ENCODE data around the gene DYDC1. TPM values are rescaled to one million over a fixed set of nuclear protein-coding genes. Genes with fewer than 3 reads are reported as not detected.

Gene DYDC1
- total RNA-seq, 4 donors from 2014 or later = not detected

GRCh38 chr10:80380185-80380584, 23.6 kb upstream of the DYDC1 start:
- no peak overlapping the region for H3K4me3 ChIP-seq
- no peaks in the 10 kb centered on the region for H3K4me1 ChIP-seq
- H3K9me3 ChIP-seq = no peaks in the 10 kb centered on the region
- TF ChIP-seq POLR2AphosphoS5 (IDR thresholded peaks at IDR 0.05) (no peak), CTCF (IDR thresholded peaks at IDR 0.05) (no peak), POLR2A (IDR thresholded peaks at IDR 0.05) (no peak), EP300 (IDR thresholded peaks at IDR 0.05) (no peak)
- no peak overlapping the region for H3K27ac ChIP-seq
- H3K27me3 ChIP-seq = no peaks in the 10 kb centered on the region
- WGBS = 88% methylated on average over 4 of the region's 4 CpGs
- DNase-seq (ENCODE audit: low spot score in 2 of 2) = no peak
- H3K36me3 ChIP-seq = no peaks in the 10 kb centered on the region

- no peak overlapping the region for H3K4me3 ChIP-seq
- WGBS = 28% methylated on average over 3 of the region's 3 CpGs
- TF ChIP-seq POLR2AphosphoS5 (IDR thresholded peaks at IDR 0.05) = no peak
- no peak for TF ChIP-seq EP300 (IDR thresholded peaks at IDR 0.05)
- TF ChIP-seq CTCF (IDR thresholded peaks at IDR 0.05) = no peak
- TF ChIP-seq POLR2A (IDR thresholded peaks at IDR 0.05) = no peak
- no peaks in the 10 kb centered on the region for H3K9me3 ChIP-seq
- no peak overlapping the region for H3K27ac ChIP-seq
- no peaks in the 10 kb centered on the region for H3K27me3 ChIP-seq
- H3K4me1 ChIP-seq = no peaks in the 10 kb centered on the region
- H3K36me3 ChIP-seq = no peaks in the 10 kb centered on the region
- DNase-seq (ENCODE audit: low spot score in 2 of 2) = no peak
Observed at GRCh38 chr10:80379701-80380100, 23.1 kb upstream of the DYDC1 start.

- TF ChIP-seq POLR2A (IDR thresholded peaks at IDR 0.05) = no peak
- TF ChIP-seq POLR2AphosphoS5 (IDR thresholded peaks at IDR 0.05) = no peak
- no peak for TF ChIP-seq CTCF (IDR thresholded peaks at IDR 0.05)
- no peak for TF ChIP-seq EP300 (IDR thresholded peaks at IDR 0.05)
- WGBS = 72% methylated on average over 2 of the region's 2 CpGs
- H3K4me3 ChIP-seq = no peak overlapping the region
- no peak overlapping the region for H3K27ac ChIP-seq
- H3K27me3 ChIP-seq = no peaks in the 10 kb centered on the region
- DNase-seq (ENCODE audit: low spot score in 2 of 2) = no peak
- no peaks in the 10 kb centered on the region for H3K4me1 ChIP-seq
- no peaks in the 10 kb centered on the region for H3K9me3 ChIP-seq
- no peaks in the 10 kb centered on the region for H3K36me3 ChIP-seq
Observed at GRCh38 chr10:80373502-80373901, 16.9 kb upstream of the DYDC1 start.

GRCh38 chr10:80372675-80373074, 16.1 kb upstream of the DYDC1 start:
- Histone ChIP-seq H3K4me1 (no peaks in the 10 kb centered on the region), H3K27ac (no peak overlapping the region), H3K4me3 (no peak overlapping the region), H3K27me3 (no peaks in the 10 kb centered on the region), H3K9me3 (peaks cover 5% of the 10 kb centered on the region), H3K36me3 (no peaks in the 10 kb centered on the region)
- DNase-seq (ENCODE audit: low spot score in 2 of 2) = no peak
- WGBS = 79% methylated on average over 5 of the region's 5 CpGs
- TF ChIP-seq CTCF (IDR thresholded peaks at IDR 0.05) = no peak

GRCh38 chr10:80371467-80371866, 14.9 kb upstream of the DYDC1 start:
- WGBS = 56% methylated on average over 6 of the region's 6 CpGs
- no peak for DNase-seq (ENCODE audit: low spot score in 2 of 2)
- Histone ChIP-seq H3K4me1 (no peaks in the 10 kb centered on the region), H3K9me3 (peaks cover 14% of the 10 kb centered on the region), H3K27me3 (no peaks in the 10 kb centered on the region), H3K27ac (no peak overlapping the region), H3K36me3 (no peaks in the 10 kb centered on the region), H3K4me3 (no peak overlapping the region)
- TF ChIP-seq POLR2A (IDR thresholded peaks at IDR 0.05) (no peak), CTCF (IDR thresholded peaks at IDR 0.05) (no peak), EP300 (IDR thresholded peaks at IDR 0.05) (no peak), POLR2AphosphoS5 (IDR thresholded peaks at IDR 0.05) (no peak)
